ENCODE measurements around the gene DNAJB2.
"Not testable (repeated sequence)": the region's sequence is repeated elsewhere in the genome, so short reads cannot be mapped to it uniquely, and the experiment has no call there.

The DNAJB2 gene

DNA sequence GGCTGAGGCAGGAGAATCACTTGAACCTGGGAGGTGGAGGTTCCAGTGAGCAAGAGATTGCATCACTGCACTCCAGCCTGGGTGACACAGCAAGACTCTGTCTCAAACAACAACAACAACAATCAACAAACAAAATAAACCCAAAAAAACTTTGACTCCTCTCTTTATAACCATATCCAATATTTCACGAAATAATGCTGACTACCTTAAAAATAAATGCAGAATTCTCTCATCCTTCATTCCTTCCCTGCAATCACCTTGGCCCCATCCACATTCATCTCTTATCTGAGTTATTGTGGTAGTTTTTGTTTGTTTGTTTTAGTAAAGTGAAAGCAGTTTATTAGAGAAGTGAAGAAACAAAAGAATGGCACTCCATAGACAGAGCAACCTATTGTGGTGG is 26.9 kb downstream of the DNAJB2 start:
- no peak for DNase-seq

GRCh38 chr2:219308142-219309101 is 29.3 kb downstream of the DNAJB2 start:
- DNase-seq, result peak; percentile 14

DNA sequence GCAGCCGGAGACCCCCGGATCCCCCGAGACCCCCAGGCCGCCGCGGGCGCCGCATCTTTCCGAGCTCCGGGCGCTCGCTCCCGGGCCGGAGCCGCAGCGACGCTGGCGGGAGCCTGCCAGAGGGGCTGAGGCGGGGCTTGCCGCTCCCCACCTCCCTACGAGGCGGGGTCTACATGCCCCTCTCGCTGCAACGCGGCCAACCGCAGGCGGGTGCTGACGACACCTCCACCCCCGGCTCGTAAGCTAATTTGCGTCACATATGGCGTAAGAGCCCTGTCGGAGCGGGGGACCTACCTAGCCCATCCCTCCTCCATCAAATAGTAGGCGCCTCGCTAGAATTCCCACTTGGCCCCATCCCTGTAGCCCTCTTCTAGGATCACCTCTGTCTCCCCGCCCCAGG is 30.1 kb downstream of the DNAJB2 start, which contains the start of gene PTPRN:
Gene PTPRN, minus strand, starts transcription at position 124 of the 400 bp plus-strand sequence. Its CDS starts 69 bp downstream, at position 55.
- peak; percentile 65 for DNase-seq

- not testable (repeated sequence) for DNase-seq
Measured at GRCh38 chr2:219312683-219313263, 33.6 kb downstream of the DNAJB2 start.

- no peak for DNase-seq
Measured at GRCh38 chr2:219314804-219315468, 35.8 kb downstream of the DNAJB2 start.

GRCh38 chr2:219323434-219323833 is 44.3 kb downstream of the DNAJB2 start:
- no peak for DNase-seq

DNA sequence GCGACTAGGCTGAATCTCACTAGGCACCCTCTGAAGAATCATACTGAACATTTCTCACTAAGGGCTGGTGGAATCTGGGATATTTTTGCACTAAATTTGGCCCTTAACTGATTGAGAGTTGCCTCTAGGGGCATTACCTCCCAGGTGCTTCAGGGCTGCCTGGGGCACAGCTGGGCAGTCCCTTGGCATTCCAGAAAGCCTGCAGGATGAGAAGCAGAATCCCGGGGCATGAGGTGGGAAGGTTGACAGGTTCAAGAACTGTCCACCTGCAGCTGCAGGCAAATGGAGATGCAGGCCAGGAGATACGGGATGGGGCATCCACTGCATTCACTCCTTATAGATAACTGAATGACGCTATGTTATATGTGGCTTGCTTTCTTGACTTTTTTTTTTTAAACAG is 46.0 kb downstream of the DNAJB2 start:
- no peak for DNase-seq

DNA sequence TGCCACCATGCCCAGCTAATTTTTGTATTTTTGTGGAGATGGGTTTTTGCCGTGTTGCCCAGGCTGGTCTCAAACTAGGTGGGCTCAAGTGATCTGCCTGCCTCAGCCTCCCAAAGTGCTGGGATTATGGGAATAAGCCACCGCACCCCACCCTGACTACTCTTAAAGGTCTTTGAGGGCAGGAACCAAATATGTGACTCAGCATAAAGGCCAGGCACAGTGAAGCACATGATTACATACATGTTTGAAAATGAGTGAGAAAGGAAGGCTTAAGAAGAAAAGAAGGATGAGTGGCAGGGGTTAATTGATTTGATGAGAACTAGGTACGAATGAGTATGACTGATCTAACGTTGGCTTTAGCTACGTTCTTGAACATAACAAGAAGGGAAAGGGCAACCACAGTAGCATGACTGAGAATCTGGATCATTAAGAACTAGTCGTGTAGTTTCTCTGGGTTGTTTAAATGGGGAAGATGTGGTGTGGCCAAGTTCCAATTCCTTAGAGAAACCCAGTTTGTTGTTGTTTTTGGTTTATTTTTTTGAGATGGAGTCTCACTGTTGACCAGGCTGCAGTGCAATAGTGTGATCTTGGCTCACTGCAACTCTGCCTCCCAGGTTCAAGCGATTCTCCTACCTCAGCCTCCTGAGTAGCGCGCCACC is 46.6 kb downstream of the DNAJB2 start:
- DNase-seq, result no peak

GRCh38 chr2:219327719-219328118 is 48.6 kb downstream of the DNAJB2 start:
- no peak for DNase-seq

GRCh38 chr2:219331560-219332213 is 52.5 kb downstream of the DNAJB2 start:
- no peak for DNase-seq

DNA sequence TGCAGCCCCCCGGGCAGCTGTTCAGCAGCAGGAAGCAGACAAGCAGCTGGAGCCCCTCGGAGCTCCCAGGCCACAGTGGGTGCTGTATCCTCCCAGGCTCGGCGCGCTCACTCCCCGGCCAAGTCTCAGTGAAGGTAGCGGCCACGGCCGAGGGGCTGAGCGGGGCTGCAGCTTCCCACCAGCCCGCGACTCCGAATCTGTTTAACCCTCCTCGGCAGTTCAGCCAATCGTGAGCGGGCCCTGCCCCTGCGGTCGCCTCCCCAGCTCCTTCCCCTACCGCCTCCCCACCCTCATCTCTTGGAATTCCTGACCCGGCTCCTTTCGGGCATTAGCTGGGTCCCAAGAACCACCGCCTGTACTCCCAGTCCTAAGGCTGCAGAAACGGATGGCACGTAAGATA is 53.4 kb downstream of the DNAJB2 start, which contains the start of gene RESP18:
Gene RESP18, minus strand, starts transcription at position 203 of the 400 bp plus-strand sequence.
- no peak for DNase-seq

GRCh38 chr2:219334076-219334475 is 54.9 kb downstream of the DNAJB2 start:
- no peak for DNase-seq

DNA sequence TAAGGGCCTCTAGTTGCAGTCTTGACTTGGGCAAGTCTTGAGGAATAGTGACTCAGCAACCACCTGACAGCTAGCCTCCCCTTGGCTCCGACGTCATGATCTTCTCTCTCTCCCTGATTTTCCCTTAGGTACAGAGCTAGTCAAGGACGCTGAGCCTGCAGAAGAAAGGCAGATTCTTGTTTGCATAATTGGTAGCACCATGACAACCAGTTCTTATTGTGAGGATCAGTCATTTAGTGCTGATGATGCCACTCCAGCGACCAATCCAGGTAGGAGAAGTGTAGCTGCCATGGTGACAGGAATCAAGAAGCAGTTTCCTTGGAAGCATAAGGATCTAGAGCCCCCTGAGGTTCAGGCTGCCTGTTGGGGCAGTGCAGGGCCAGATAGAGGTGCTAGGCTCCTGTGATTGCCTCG is 56.2 kb downstream of the DNAJB2 start:
- DNase-seq, result peak; percentile 32
